HepG2 (cell line): ENCODE results near the gene SLC4A7.

ENCODE experiments used
- NFE2L1 ChIP-seq: sonication (generic); formaldehyde crosslinking; IDR thresholded peaks from 2 replicates; pipeline ENCODE4 v1.4.0; 2020; ENCODE audit warnings: missing genetic modification reagents, mild to moderate bottlenecking, borderline replicate concordance
- REST ChIP-seq, 2 experiments: IDR thresholded peaks; 2 replicates each; pipeline ENCODE4 v1.6.1; 2011 to 2012; ENCODE audit warnings: low read length in 2 of 2, borderline replicate concordance in 1 of 2, low read depth in 1 of 2, mild to moderate bottlenecking in 1 of 2, moderate library complexity in 1 of 2
- ZNF282 ChIP-seq: fragments of 450-650 bp; IDR thresholded peaks from 2 replicates; pipeline ENCODE4 v1.6.1; 2018; ENCODE audit not compliant: partially characterized antibody

- no peak for TF ChIP-seq NFE2L1 (CRISPR knock-in tag)
- no peak for TF ChIP-seq ZNF282
- no peak for TF ChIP-seq REST (IDR thresholded peaks at IDR 0.05; ENCODE audit: borderline replicate concordance in 1 of 2, low read depth in 1 of 2, low read length in 2 of 2)
Observed at GRCh38 chr3:27494784-27495183, 10.6 kb upstream of the SLC4A7 start.
